HG02588 (cell line): ENCODE measurements around the gene APOM.

ENCODE experiments used
- ATAC-seq: cut with Tn5 transposase; IDR thresholded peaks from one replicate; pipeline ENCODE4 v1.9.1; 2021; ENCODE audit warnings: mild to moderate bottlenecking, moderate library complexity; ENCODE audit not compliant: unreplicated experiment

Gene APOM

GRCh38 chr6:31630177-31630934, 25.3 kb upstream of the APOM start:
- ATAC-seq, result no peak

- no peak for ATAC-seq
Observed at GRCh38 chr6:31631209-31631608, 24.5 kb upstream of the APOM start.

GRCh38 chr6:31631681-31632278, 23.9 kb upstream of the APOM start:
- ATAC-seq, result no peak

GRCh38 chr6:31632279-31632946, 23.3 kb upstream of the APOM start:
- ATAC-seq, result no peak

- no peak for ATAC-seq
Observed at GRCh38 chr6:31633447-31633846, 22.2 kb upstream of the APOM start.

- ATAC-seq, result no peak
Observed at GRCh38 chr6:31634131-31634530, 21.6 kb upstream of the APOM start.

GRCh38 chr6:31634969-31635575, 20.6 kb upstream of the APOM start:
- no peak for ATAC-seq

- ATAC-seq, result no peak
Observed at GRCh38 chr6:31636698-31637596, 18.7 kb upstream of the APOM start.

- ATAC-seq, result no peak
Observed at GRCh38 chr6:31639043-31639442, 16.7 kb upstream of the APOM start.

- ATAC-seq, result no peak
Observed at GRCh38 chr6:31639449-31639861, 16.2 kb upstream of the APOM start.

GRCh38 chr6:31640612-31641011, 15.1 kb upstream of the APOM start:
- ATAC-seq, result no peak

- ATAC-seq, result no peak
Observed at GRCh38 chr6:31641370-31641769, 14.3 kb upstream of the APOM start.

- ATAC-seq, result no peak
Observed at GRCh38 chr6:31642798-31643570, 12.7 kb upstream of the APOM start.

- ATAC-seq, result no peak
Observed at GRCh38 chr6:31643818-31644454, 11.8 kb upstream of the APOM start.

GRCh38 chr6:31645325-31645724, 10.4 kb upstream of the APOM start:
- no peak for ATAC-seq

GRCh38 chr6:31651602-31652191, 4.0 kb upstream of the APOM start:
- ATAC-seq, result peak; percentile 27

GRCh38 chr6:31652925-31653724, 2.6 kb upstream of the APOM start:
- peak; percentile 48 for ATAC-seq
